ENCODE data around the gene BPIFA3. TPM values are rescaled to one million over a fixed set of nuclear protein-coding genes. Genes with fewer than 3 reads are reported as not detected.

Gene BPIFA3
- total RNA-seq, 4 donors from 2014 or later, result not detected

- intact Hi-C loops (cut with DNase I; ENCODE audit: low total_unique reads), result no loop called here
- H3K27me3 ChIP-seq, result peaks cover 0 to 15% (median 6%) of the 10 kb centered on the region in 3 donors
Observed at GRCh38 chr20:33237989-33238388, 20.8 kb downstream of the BPIFA3 start.

GRCh38 chr20:33239418-33239817, 22.3 kb downstream of the BPIFA3 start:
- DNase-seq, result no peak
- no peak for ATAC-seq
- Histone ChIP-seq H3K9me3 (no peaks in the 10 kb centered on the region), H3K4me3 (no peak overlapping the region), H3K27ac (no peak overlapping the region), H3K4me1 (no peaks in the 10 kb centered on the region), H3K27me3 (peaks cover 0 to 15% (median 1%) of the 10 kb centered on the region in 3 donors), H3K36me3 (no peaks in the 10 kb centered on the region)
- intact Hi-C loops (cut with DNase I; ENCODE audit: low total_unique reads) (no loop called here), in situ Hi-C loops (cut with MboI; ENCODE audit: low sequenced_read_pairs in 4 of 4) (no loop called here)
- TF ChIP-seq, protein P1, sequence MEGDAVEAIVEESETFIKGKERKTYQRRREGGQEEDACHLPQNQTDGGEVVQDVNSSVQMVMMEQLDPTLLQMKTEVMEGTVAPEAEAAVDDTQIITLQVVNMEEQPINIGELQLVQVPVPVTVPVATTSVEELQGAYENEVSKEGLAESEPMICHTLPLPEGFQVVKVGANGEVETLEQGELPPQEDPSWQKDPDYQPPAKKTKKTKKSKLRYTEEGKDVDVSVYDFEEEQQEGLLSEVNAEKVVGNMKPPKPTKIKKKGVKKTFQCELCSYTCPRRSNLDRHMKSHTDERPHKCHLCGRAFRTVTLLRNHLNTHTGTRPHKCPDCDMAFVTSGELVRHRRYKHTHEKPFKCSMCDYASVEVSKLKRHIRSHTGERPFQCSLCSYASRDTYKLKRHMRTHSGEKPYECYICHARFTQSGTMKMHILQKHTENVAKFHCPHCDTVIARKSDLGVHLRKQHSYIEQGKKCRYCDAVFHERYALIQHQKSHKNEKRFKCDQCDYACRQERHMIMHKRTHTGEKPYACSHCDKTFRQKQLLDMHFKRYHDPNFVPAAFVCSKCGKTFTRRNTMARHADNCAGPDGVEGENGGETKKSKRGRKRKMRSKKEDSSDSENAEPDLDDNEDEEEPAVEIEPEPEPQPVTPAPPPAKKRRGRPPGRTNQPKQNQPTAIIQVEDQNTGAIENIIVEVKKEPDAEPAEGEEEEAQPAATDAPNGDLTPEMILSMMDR (IDR thresholded peaks at IDR 0.05 in 4 of 5, conservative IDR thresholded peaks at IDR 0.05 in 1 of 5), result no peak
- no peak for TF ChIP-seq POLR2A (IDR thresholded peaks at IDR 0.05)

More at GRCh38 chr20:33237989-33238388, 20.8 kb downstream of the BPIFA3 start:
- TF ChIP-seq POLR2A (IDR thresholded peaks at IDR 0.05), result no peak
- TF ChIP-seq, protein P1 (IDR thresholded peaks at IDR 0.05 in 4 of 5, conservative IDR thresholded peaks at IDR 0.05 in 1 of 5), result no peak
- H3K36me3 ChIP-seq, result no peaks in the 10 kb centered on the region
- no peak overlapping the region for H3K27ac ChIP-seq
- ATAC-seq (no peak), DNase-seq (no peak)
- no peak overlapping the region for H3K4me3 ChIP-seq
- no peaks in the 10 kb centered on the region for H3K9me3 ChIP-seq
- no peaks in the 10 kb centered on the region for H3K4me1 ChIP-seq
- in situ Hi-C loops (cut with MboI; ENCODE audit: low sequenced_read_pairs in 4 of 4), result no loop called here

GRCh38 chr20:33239979-33240736, 23.0 kb downstream of the BPIFA3 start:
- in situ Hi-C loops (cut with MboI; ENCODE audit: low sequenced_read_pairs in 4 of 4), result no loop called here
- Histone ChIP-seq H3K4me1 (no peaks in the 10 kb centered on the region), H3K4me3 (no peak overlapping the region), H3K27me3 (peaks cover 0 to 13% (median 0%) of the 10 kb centered on the region in 3 donors), H3K9me3 (no peaks in the 10 kb centered on the region), H3K36me3 (no peaks in the 10 kb centered on the region), H3K27ac (no peak overlapping the region)
- intact Hi-C loops (cut with DNase I; ENCODE audit: low total_unique reads), result no loop called here
- DNase-seq, result no peak
- no peak for ATAC-seq
- TF ChIP-seq POLR2A (IDR thresholded peaks at IDR 0.05), result no peak
- TF ChIP-seq, protein P1 (IDR thresholded peaks at IDR 0.05 in 4 of 5, conservative IDR thresholded peaks at IDR 0.05 in 1 of 5), result no peak

GRCh38 chr20:33240923-33241322, 23.8 kb downstream of the BPIFA3 start:
- Histone ChIP-seq H3K9me3 (no peaks in the 10 kb centered on the region), H3K36me3 (no peaks in the 10 kb centered on the region), H3K4me1 (no peaks in the 10 kb centered on the region), H3K27me3 (peaks cover 0 to 6% (median 0%) of the 10 kb centered on the region in 3 donors), H3K27ac (no peak overlapping the region), H3K4me3 (no peak overlapping the region)
- intact Hi-C loops (cut with DNase I; ENCODE audit: low total_unique reads), result no loop called here
- DNase-seq, result no peak
- ATAC-seq, result no peak
- in situ Hi-C loops (cut with MboI; ENCODE audit: low sequenced_read_pairs in 4 of 4), result no loop called here
- TF ChIP-seq, protein P1 (IDR thresholded peaks at IDR 0.05 in 4 of 5, conservative IDR thresholded peaks at IDR 0.05 in 1 of 5), result no peak
- no peak for TF ChIP-seq POLR2A (IDR thresholded peaks at IDR 0.05)
